ENCODE results near the gene NCAPG2.

NCAPG2 gene

GRCh38 chr7:158750702-158751101, 46.1 kb upstream of the NCAPG2 start:
- no peaks in the 10 kb centered on the region for H3K4me1 ChIP-seq (ENCODE audit: control insufficient read depth in 1 of 2, insufficient read depth in 2 of 2, low read length in 2 of 2)
- H3K14ac ChIP-seq (ENCODE audit: low read length), result no peak overlapping the region
- no peak overlapping the region for H3K4ac ChIP-seq (ENCODE audit: low read depth, low read length)
- no peak overlapping the region for H3K4me3 ChIP-seq (ENCODE audit: low read depth, low read length)
- no peaks in the 10 kb centered on the region for H3K27me3 ChIP-seq (ENCODE audit: insufficient read depth, low read length)
- H3K27ac ChIP-seq (ENCODE audit: low read depth, low read length), result no peak overlapping the region
- no peaks in the 10 kb centered on the region for H3K79me1 ChIP-seq (ENCODE audit: low read length)
- peaks cover 24 to 32% of the 10 kb centered on the region in 2 experiments for H3K36me3 ChIP-seq (ENCODE audit: control insufficient read depth in 1 of 2, insufficient read depth in 2 of 2, low read length in 2 of 2)
- no peaks in the 10 kb centered on the region for H3K79me2 ChIP-seq (ENCODE audit: control insufficient read depth, insufficient read depth, low read length, poor library complexity)
- H2BK5ac ChIP-seq (ENCODE audit: low read depth, low read length, poor library complexity), result no peak overlapping the region
- no peak overlapping the region for H3K18ac ChIP-seq (ENCODE audit: low read length)
- H4K8ac ChIP-seq (ENCODE audit: low read depth, low read length), result no peak overlapping the region
- H3K4me2 ChIP-seq (ENCODE audit: low read length), result no peak overlapping the region
- no peak overlapping the region for H3K9ac ChIP-seq (ENCODE audit: low read length)
- H2BK12ac ChIP-seq (ENCODE audit: low read length), result no peak overlapping the region
- no peak overlapping the region for H4K12ac ChIP-seq (ENCODE audit: low read depth, low read length)
- no peak overlapping the region for H4K91ac ChIP-seq (ENCODE audit: low read depth, low read length)
- no peaks in the 10 kb centered on the region for H3K9me3 ChIP-seq (ENCODE audit: insufficient read depth, low read depth, low read length)
- no peak overlapping the region for H3K23ac ChIP-seq (ENCODE audit: low read length)
- no peak overlapping the region for H2BK120ac ChIP-seq (ENCODE audit: insufficient read depth, low read length, poor library complexity)
- DNase-seq, result no peak
- H2AFZ ChIP-seq (ENCODE audit: insufficient read depth, low read length, poor library complexity), result no peak overlapping the region
- no CpG with 5 or more reads among the region's 3 CpGs for WGBS (ENCODE audit: extremely low coverage, insufficient coverage, insufficient read length)
- H2AK5ac ChIP-seq (ENCODE audit: low read length), result no peak overlapping the region

- Histone ChIP-seq H3K4me2 (ENCODE audit: low read length) (no peak overlapping the region), H3K9me3 (ENCODE audit: insufficient read depth, low read depth, low read length) (no peaks in the 10 kb centered on the region), H3K9ac (ENCODE audit: low read length) (no peak overlapping the region), H3K23ac (ENCODE audit: low read length) (no peak overlapping the region), H4K8ac (ENCODE audit: low read depth, low read length) (no peak overlapping the region), H3K79me2 (ENCODE audit: control insufficient read depth, insufficient read depth, low read length, poor library complexity) (no peaks in the 10 kb centered on the region), H2BK5ac (ENCODE audit: low read depth, low read length, poor library complexity) (no peak overlapping the region), H3K27me3 (ENCODE audit: insufficient read depth, low read length) (no peaks in the 10 kb centered on the region), H3K27ac (ENCODE audit: low read depth, low read length) (no peak overlapping the region), H3K14ac (ENCODE audit: low read length) (no peak overlapping the region), H4K91ac (ENCODE audit: low read depth, low read length) (no peak overlapping the region), H3K18ac (ENCODE audit: low read length) (no peak overlapping the region), H4K12ac (ENCODE audit: low read depth, low read length) (no peak overlapping the region), H3K4me3 (ENCODE audit: low read depth, low read length) (no peak overlapping the region), H2BK120ac (ENCODE audit: insufficient read depth, low read length, poor library complexity) (no peak overlapping the region), H2AK5ac (ENCODE audit: low read length) (no peak overlapping the region), H3K4me1 (ENCODE audit: control insufficient read depth in 1 of 2, insufficient read depth in 2 of 2, low read length in 2 of 2) (no peaks in the 10 kb centered on the region), H2AFZ (ENCODE audit: insufficient read depth, low read length, poor library complexity) (no peak overlapping the region), H2BK12ac (ENCODE audit: low read length) (no peak overlapping the region), H3K4ac (ENCODE audit: low read depth, low read length) (no peak overlapping the region), H3K79me1 (ENCODE audit: low read length) (no peaks in the 10 kb centered on the region), H3K36me3 (ENCODE audit: control insufficient read depth in 1 of 2, insufficient read depth in 2 of 2, low read length in 2 of 2) (peaks cover 28 to 29% of the 10 kb centered on the region in 2 experiments)
- no CpG with 5 or more reads among the region's 9 CpGs for WGBS (ENCODE audit: extremely low coverage, insufficient coverage, insufficient read length)
- no peak for DNase-seq
Observed at GRCh38 chr7:158749396-158749795, 44.8 kb upstream of the NCAPG2 start.

- Histone ChIP-seq H3K4me3 (ENCODE audit: low read depth, low read length) (no peak overlapping the region), H3K79me2 (ENCODE audit: control insufficient read depth, insufficient read depth, low read length, poor library complexity) (no peaks in the 10 kb centered on the region), H3K18ac (ENCODE audit: low read length) (no peak overlapping the region), H3K27ac (ENCODE audit: low read depth, low read length) (no peak overlapping the region), H3K4ac (ENCODE audit: low read depth, low read length) (no peak overlapping the region), H4K12ac (ENCODE audit: low read depth, low read length) (no peak overlapping the region), H2AK5ac (ENCODE audit: low read length) (no peak overlapping the region), H3K36me3 (ENCODE audit: control insufficient read depth in 1 of 2, insufficient read depth in 2 of 2, low read length in 2 of 2) (peaks cover 32 to 34% of the 10 kb centered on the region in 2 experiments), H3K4me2 (ENCODE audit: low read length) (no peak overlapping the region), H3K27me3 (ENCODE audit: insufficient read depth, low read length) (no peaks in the 10 kb centered on the region), H2BK5ac (ENCODE audit: low read depth, low read length, poor library complexity) (no peak overlapping the region), H3K9me3 (ENCODE audit: insufficient read depth, low read depth, low read length) (no peaks in the 10 kb centered on the region), H3K14ac (ENCODE audit: low read length) (no peak overlapping the region), H3K9ac (ENCODE audit: low read length) (no peak overlapping the region), H3K4me1 (ENCODE audit: control insufficient read depth in 1 of 2, insufficient read depth in 2 of 2, low read length in 2 of 2) (no peaks in the 10 kb centered on the region), H3K23ac (ENCODE audit: low read length) (no peak overlapping the region), H3K79me1 (ENCODE audit: low read length) (no peaks in the 10 kb centered on the region), H4K8ac (ENCODE audit: low read depth, low read length) (no peak overlapping the region), H4K91ac (ENCODE audit: low read depth, low read length) (no peak overlapping the region), H2AFZ (ENCODE audit: insufficient read depth, low read length, poor library complexity) (no peak overlapping the region), H2BK12ac (ENCODE audit: low read length) (no peak overlapping the region), H2BK120ac (ENCODE audit: insufficient read depth, low read length, poor library complexity) (no peak overlapping the region)
- no peak for DNase-seq
- no CpG with 5 or more reads among the region's 10 CpGs for WGBS (ENCODE audit: extremely low coverage, insufficient coverage, insufficient read length)
Observed at GRCh38 chr7:158748335-158748734, 43.7 kb upstream of the NCAPG2 start.

- Histone ChIP-seq H3K79me1 (ENCODE audit: low read length) (no peaks in the 10 kb centered on the region), H4K8ac (ENCODE audit: low read depth, low read length) (no peak overlapping the region)
Observed at GRCh38 chr7:158747408-158747807, 42.8 kb upstream of the NCAPG2 start.

More at GRCh38 chr7:158747408-158747807, 42.8 kb upstream of the NCAPG2 start:
- H3K9ac ChIP-seq (ENCODE audit: low read length), result no peak overlapping the region
- H3K4me3 ChIP-seq (ENCODE audit: low read depth, low read length), result no peak overlapping the region
- no peak overlapping the region for H2BK12ac ChIP-seq (ENCODE audit: low read length)
- H2BK120ac ChIP-seq (ENCODE audit: insufficient read depth, low read length, poor library complexity), result no peak overlapping the region
- H4K12ac ChIP-seq (ENCODE audit: low read depth, low read length), result no peak overlapping the region
- H3K4me2 ChIP-seq (ENCODE audit: low read length), result no peak overlapping the region
- WGBS (ENCODE audit: extremely low coverage, insufficient coverage, insufficient read length), result no CpG with 5 or more reads among the region's 10 CpGs
- H4K91ac ChIP-seq (ENCODE audit: low read depth, low read length), result no peak overlapping the region
- no peak overlapping the region for H3K4ac ChIP-seq (ENCODE audit: low read depth, low read length)
- H3K23ac ChIP-seq (ENCODE audit: low read length), result no peak overlapping the region
- H2AFZ ChIP-seq (ENCODE audit: insufficient read depth, low read length, poor library complexity), result no peak overlapping the region
- H3K36me3 ChIP-seq (ENCODE audit: control insufficient read depth in 1 of 2, insufficient read depth in 2 of 2, low read length in 2 of 2), result peaks cover 38% of the 10 kb centered on the region in 2 experiments
- no peak overlapping the region for H3K27ac ChIP-seq (ENCODE audit: low read depth, low read length)
- no peak overlapping the region for H3K14ac ChIP-seq (ENCODE audit: low read length)
- H2AK5ac ChIP-seq (ENCODE audit: low read length), result no peak overlapping the region
- H3K9me3 ChIP-seq (ENCODE audit: insufficient read depth, low read depth, low read length), result no peaks in the 10 kb centered on the region
- no peaks in the 10 kb centered on the region for H3K79me2 ChIP-seq (ENCODE audit: control insufficient read depth, insufficient read depth, low read length, poor library complexity)
- H3K4me1 ChIP-seq (ENCODE audit: control insufficient read depth in 1 of 2, insufficient read depth in 2 of 2, low read length in 2 of 2), result no peaks in the 10 kb centered on the region
- no peak overlapping the region for H2BK5ac ChIP-seq (ENCODE audit: low read depth, low read length, poor library complexity)
- H3K27me3 ChIP-seq (ENCODE audit: insufficient read depth, low read length), result no peaks in the 10 kb centered on the region
- H3K18ac ChIP-seq (ENCODE audit: low read length), result no peak overlapping the region
- DNase-seq, result no peak

Data from trophoblast cell (in vitro differentiated cells and primary cell).